ENCODE measurements around the gene GPR55.

The GPR55 gene

GRCh38 chr2:230868947-230869913 lies 55.8 kb downstream of the GPR55 start:
- DNase-seq, result peak in 1 of 51 donors; percentile 27

DNA sequence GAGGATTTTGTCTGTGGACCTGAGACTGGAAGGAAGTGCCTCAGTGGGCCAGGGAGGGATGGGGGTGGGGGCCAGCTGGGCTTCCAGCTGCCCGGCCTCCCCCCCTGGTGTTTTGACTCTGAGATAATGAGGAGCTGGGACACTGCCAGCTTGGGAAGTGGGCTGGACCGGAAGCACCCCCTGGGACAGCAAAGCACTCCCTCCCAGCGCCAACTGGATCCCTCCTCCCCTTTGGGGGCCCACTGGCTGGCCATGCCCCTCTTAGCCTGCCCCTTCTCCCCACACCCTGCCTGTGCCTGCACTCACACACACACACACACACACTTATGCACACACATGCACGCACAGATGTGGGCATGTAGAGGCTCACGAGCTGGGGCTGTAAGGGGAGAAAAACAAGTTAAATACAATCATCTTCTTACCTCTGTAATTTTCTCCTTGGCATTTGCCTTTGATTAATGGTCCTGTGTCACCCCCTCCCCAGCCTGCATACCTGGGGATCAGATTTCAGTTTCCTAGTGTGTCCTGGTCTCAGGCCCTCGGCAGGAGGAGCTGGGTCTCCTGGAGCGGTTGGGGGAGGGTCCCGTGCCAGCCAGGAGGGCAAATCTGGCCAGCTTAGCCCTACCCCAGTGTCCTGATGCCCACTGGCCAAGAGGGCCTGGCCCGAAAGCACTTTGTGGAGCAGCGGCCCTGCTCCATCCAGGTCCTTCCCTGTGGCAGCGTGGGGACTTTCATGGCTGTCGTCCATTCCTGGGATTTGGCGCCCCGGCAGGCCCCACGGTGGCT lies 56.7 kb downstream of the GPR55 start:
- peak in 4 of 51 donors; percentile 19 to 32 (median 26) for DNase-seq

DNA sequence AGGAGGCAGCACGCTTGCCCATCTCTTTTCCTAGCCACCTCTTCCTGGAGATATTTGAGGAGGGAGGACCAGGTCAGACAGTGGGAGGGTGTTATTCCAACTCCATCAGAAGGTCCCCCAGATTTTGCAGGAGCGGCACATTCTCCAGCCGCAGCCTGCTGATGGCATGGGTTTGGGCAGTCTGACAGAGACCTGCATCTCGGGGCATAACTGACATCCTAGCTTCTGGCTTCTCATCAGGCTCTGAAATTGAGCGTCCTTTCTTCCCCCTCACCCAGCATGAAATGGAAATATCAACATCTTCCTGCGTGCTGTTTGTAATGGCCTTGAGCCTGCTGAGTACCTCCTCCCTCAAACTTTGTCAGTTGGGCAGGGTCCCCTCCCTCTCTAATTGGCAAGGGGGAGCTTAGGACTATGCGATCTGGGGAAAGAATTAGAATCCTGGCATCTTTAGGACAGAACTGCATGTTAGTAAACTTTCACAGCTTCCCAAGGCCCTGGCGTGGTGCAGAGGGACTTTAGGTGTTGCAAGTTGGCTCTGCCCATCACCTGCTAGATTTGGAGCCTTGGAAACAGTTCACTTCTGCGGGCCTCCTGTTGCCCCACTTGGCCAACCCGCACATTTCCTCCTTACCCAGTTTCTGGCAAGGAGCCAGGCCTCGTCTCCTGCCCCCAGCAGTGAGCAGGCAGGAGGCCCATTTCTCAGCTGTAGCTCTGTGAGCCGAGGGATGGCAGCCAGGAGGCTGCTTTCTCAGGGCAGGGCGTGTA lies 58.1 kb downstream of the GPR55 start:
- peak in 40 of 51 donors; percentile 29 to 83 (median 68) for DNase-seq

GRCh38 chr2:230865766-230866755 lies 59.0 kb downstream of the GPR55 start:
- peak in 26 of 51 donors; percentile 31 to 85 (median 56) for DNase-seq

GRCh38 chr2:230865307-230865765 lies 59.7 kb downstream of the GPR55 start:
- peak in 1 of 51 donors; percentile 48 for DNase-seq

GRCh38 chr2:230864605-230865306 lies 60.3 kb downstream of the GPR55 start, which contains the start of gene ITM2C:
Gene ITM2C, plus strand, starts transcription at chr2:230864942. Its CDS starts 84 bp downstream, at chr2:230865026.
- peak in 36 of 51 donors; percentile 24 to 78 (median 62) for DNase-seq

DNA sequence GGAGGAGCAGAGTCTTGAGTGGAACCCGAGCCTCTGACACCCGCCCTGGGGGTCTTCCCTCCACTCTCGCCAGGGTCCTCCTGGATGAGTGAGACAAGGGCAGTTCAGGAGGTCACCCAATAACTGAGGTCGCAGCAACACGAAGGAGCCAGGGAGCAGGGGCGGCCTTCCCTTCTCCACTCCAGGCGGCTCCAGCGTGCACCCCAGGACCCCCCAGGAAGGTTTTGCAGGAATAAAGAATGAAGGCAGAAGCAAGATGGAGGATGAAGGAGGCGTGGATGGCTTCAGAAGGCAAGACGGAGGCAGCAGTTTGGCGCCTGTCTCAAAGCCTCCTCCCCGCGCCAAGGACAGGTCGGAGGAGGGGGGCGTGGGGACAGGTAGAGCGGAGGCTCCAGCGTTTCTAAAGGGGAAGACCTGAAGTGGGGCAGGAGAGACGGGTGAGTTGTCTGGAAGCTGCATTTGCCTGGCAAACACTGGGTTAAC lies 60.9 kb downstream of the GPR55 start:
- no peak for DNase-seq

DNA sequence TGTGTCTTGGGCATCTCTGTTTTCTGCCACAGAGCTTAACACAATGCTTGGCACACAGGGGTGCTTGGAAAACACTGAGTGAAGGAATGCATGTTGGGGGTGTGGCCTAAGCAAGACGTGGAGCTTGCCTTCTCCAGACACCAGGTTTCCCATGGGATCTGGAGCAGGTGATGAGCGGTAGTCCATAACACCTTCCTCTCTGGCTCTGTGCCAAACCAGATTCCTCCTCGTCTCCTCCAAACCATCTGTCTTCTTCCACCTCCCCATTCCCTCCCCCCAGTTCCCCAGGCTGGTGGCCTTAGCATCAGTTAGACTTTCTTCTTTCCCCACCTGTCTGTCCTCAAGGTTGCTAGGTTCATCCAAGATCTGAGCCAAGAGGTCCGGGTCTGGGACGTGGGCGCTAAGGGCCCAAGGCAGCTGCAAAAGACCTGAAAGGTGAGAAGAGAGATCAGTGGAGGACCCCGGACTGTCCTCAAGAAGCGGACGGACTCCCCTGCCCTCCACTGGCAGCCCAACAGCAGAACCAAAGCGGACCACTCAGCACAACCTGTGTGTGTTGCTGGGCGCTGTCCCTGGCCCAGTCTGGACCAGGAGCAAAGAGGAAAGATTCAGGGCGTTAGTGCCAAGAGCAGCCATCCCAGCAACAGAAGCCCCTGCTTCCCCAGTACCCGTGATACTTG lies 61.5 kb downstream of the GPR55 start:
- no peak for DNase-seq

GRCh38 chr2:230863031-230863430 lies 62.0 kb downstream of the GPR55 start:
- no peak for DNase-seq

DNA sequence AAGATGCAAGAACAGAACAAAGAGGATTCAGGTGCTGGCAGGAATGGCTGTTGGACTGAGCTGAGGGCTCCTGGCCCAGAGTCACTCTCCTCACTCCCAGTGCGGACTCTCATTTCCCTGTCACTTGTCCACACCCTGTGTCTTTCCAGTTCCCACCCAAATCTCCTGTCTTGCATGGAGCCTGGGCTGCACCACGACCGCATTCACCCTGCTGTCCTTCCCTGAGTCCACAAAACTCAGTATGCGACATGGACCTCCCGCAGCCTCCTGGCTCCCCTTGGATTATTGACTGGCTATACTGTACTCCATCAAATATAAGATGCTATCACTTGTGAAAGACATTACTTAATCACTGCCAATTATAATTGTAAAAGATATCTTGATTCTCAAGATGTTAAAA lies 62.8 kb downstream of the GPR55 start:
- DNase-seq, result no peak

DNA sequence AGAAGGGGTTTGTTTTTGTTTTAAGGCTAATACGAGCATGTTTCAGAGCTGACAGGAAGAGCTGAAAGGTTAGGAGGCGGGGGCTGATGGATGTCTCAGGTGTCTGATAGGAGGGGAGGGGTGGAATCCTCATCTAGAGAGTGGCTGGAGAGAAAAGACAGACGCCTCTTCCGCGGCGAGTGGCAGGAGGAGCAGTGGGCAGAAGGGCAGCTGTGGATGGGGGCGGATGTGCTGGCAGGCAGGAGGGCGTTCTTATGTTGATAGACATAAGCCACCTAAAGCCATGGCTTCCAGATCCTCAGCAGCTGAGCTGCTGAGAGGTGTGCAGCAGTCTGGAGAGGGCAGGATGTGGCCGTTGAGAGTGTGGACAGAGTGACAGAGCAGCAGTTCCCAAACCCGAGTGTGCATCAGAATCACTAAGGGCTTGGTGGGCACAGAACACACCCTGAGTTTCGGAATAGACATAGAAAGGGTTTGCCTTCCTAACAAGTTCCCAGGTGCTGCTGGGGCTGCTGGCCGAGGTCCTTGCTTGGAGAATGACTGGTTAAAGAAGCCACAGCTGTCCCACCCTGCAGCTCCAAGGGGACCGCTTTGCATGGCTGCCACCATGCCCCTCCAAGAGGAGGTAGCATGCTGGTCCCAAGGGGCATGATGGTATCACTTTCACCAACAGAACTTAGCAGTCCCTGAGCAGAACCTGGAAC lies 63.3 kb downstream of the GPR55 start:
- no peak for DNase-seq

Data from hypothalamus (tissue), 51 donors.